ENCODE results near the gene PIP4K2B. TPM values are rescaled to one million over a fixed set of nuclear protein-coding genes. Genes with fewer than 3 reads are reported as not detected.
A peak's percentile ranks its signal among the peaks of the same experiment; 100 is the strongest.

Gene PIP4K2B
- total RNA-seq (2014; rRNA removed) (25.5 and 43.7 TPM in 2 replicates), Bru-seq, nascent RNA (percentile 66 among the genes with signal in this experiment), BruChase-seq, experiment 1, labeled RNA remaining after a 6-hour chase (percentile 89 among the genes with signal in this experiment), BruChase-seq, experiment 2, labeled RNA remaining after a 2-hour chase (percentile 80 among the genes with signal in this experiment)
- long read RNA-seq, full-length matches to known transcripts: 16 of 64 reads
- long read RNA-seq, partial matches to known transcripts: 4 of 64 reads
- long read RNA-seq, other reads (novel, unspliced or antisense): 44 of 64 reads

- POLR2A ChIA-PET (ENCODE audit: unreplicated experiment): no interaction called here
- TF ChIP-seq EZH2phosphoT487 (IDR thresholded peaks at IDR 0.05; ENCODE audit: borderline replicate concordance, low read length) (no peak), EZH2 (IDR thresholded peaks at IDR 0.05; ENCODE audit: low read length, unreplicated experiment) (no peak), CTCF (conservative IDR thresholded peaks at IDR 0.05; ENCODE audit: low read depth, low read length) (no peak)
Measured at GRCh38 chr17:38799501-38800236, at the start of gene PIP4K2B. Gene PIP4K2B (minus strand): TSS chr17:38799556. CDS start chr17:38799424, 132 bp downstream.

GRCh38 chr17:38848557-38848891 is 49.2 kb upstream of the PIP4K2B start:
- Histone ChIP-seq H4K20me1 (ENCODE audit: low read length) (peaks cover 35% of the 10 kb centered on the region), H3F3A (ENCODE audit: low read length, unreplicated experiment) (no peaks in the 10 kb centered on the region), H3K36me3 (ENCODE audit: low read depth, low read length) (peaks cover 52% of the 10 kb centered on the region), H2AFZ (ENCODE audit: low read length) (no peak overlapping the region), H3K4me3 (ENCODE audit: low read length) (no peak overlapping the region), H3K4me1 (ENCODE audit: insufficient read depth, low read length) (peaks cover 11% of the 10 kb centered on the region; the same call in 1 of the 2 replicates), H3K4me2 (ENCODE audit: low read length) (no peak overlapping the region), H3K9ac (ENCODE audit: low read length) (no peak overlapping the region), H3K9me2 (replicated peaks; ENCODE audit: low read length) (no peaks in the 10 kb centered on the region), H3K27ac (ENCODE audit: low read length) (no peak overlapping the region), H3K79me2 (ENCODE audit: low read length) (peaks cover 39% of the 10 kb centered on the region), H3K9me3 (ENCODE audit: low read length) (no peaks in the 10 kb centered on the region), H3K27me3 (ENCODE audit: low read length) (no peaks in the 10 kb centered on the region)
- no peak for TF ChIP-seq EZH2 (IDR thresholded peaks at IDR 0.05; ENCODE audit: low read length, unreplicated experiment)
- TF ChIP-seq EZH2phosphoT487 (IDR thresholded peaks at IDR 0.05; ENCODE audit: borderline replicate concordance, low read length): no peak
- TF ChIP-seq CTCF (conservative IDR thresholded peaks at IDR 0.05; ENCODE audit: low read depth, low read length): no peak
- BruUV-seq (replicated peaks): no TSS peak
- ATAC-seq (no peak), DNase-seq (no peak)
- intact Hi-C loops (cut with micrococcal nuclease): no loop called here
- ChIA-PET POLR2A (ENCODE audit: unreplicated experiment) (no interaction called here), CTCF (no interaction called here)

More at GRCh38 chr17:38799501-38800236, at the start of gene PIP4K2B:
- Histone ChIP-seq H3K27me3 (ENCODE audit: low read length) (no peaks in the 10 kb centered on the region), H3K27ac (ENCODE audit: low read length) (peak within 1 kb of the TSS; percentile 92), H4K20me1 (ENCODE audit: low read length) (peaks cover 9% of the 10 kb centered on the region; the same call in 1 of the 2 replicates), H3K9me2 (replicated peaks; ENCODE audit: low read length) (no peaks in the 10 kb centered on the region), H3K9me3 (ENCODE audit: low read length) (no peaks in the 10 kb centered on the region), H3K4me3 (ENCODE audit: low read length) (peak within 1 kb of the TSS; percentile 72), H3F3A (ENCODE audit: low read length, unreplicated experiment) (no peaks in the 10 kb centered on the region), H3K4me1 (ENCODE audit: insufficient read depth, low read length) (peaks cover 16% of the 10 kb centered on the region), H2AFZ (ENCODE audit: low read length) (peak within 1 kb of the TSS; percentile 80), H3K9ac (ENCODE audit: low read length) (peak within 1 kb of the TSS; percentile 98), H3K36me3 (ENCODE audit: low read depth, low read length) (peaks cover 13% of the 10 kb centered on the region; the same call in 1 of the 2 replicates), H3K4me2 (ENCODE audit: low read length) (peak within 1 kb of the TSS; percentile 84), H3K79me2 (ENCODE audit: low read length) (peaks cover 44% of the 10 kb centered on the region)
- intact Hi-C loops (cut with micrococcal nuclease): loop anchor here (2.0 kb wide), 1 partner anchor 47 kb away; the partner anchor contains the start of gene PSMB3
- ATAC-seq (peak; percentile 92), DNase-seq (peak; percentile 89)
- BruUV-seq (replicated peaks): no TSS peak
- CTCF ChIA-PET: no interaction called here

Data from PC-3 (cell line).